ENCODE results near the gene CDKL4. TPM values are rescaled to one million over a fixed set of nuclear protein-coding genes. Genes with fewer than 3 reads are reported as not detected.
A peak's percentile ranks its signal among the peaks of the same experiment; 100 is the strongest.
"Not testable (repeated sequence)": the region's sequence is repeated elsewhere in the genome, so short reads cannot be mapped to it uniquely, and the experiment has no call there.

The CDKL4 gene
- total and polyA plus RNA-seq, 2 experiments from 2014 or later, result 0.22 TPM; not detected in 1

DNA sequence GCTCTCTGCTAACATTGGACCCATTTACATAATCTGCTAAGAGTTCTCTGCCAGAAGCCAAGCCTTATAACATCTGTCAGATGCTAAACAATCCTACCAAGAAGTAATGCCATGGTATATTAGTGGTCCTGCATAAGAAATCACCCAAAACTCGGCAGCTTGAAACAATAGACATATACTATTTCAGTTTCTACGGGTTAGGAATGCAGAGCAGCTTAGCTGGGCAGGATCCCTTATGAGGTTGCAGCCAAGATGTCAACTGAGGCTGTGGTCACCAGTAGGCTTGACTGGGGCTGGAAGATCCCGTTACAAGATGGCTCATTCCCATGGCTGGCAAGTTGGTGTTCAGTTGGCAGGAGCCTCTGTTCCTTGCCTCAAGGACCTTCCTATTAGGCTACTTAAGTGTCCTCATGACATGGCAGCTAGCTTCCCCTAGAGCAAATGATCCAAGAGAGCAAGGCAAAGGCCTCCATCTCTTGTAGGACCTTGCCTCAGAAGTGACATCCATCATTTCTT, 97.8 kb downstream of the CDKL4 start:
- TF ChIP-seq EZH2 (IDR thresholded peaks at IDR 0.05; ENCODE audit: insufficient read depth, poor library complexity, severe bottlenecking), result no peak
- TF ChIP-seq EZH2phosphoT487 (IDR thresholded peaks at IDR 0.05; ENCODE audit: insufficient read depth, low read depth), result no peak
- H3K4me3 ChIP-seq, result no peak overlapping the region
- WGBS, 2 experiments (ENCODE audit: low coverage in 1 of 2, low lambda C conversion rate in 2 of 2, missing lambda C conversion rate in 2 of 2), result 55 to 58% methylated on average over 3 of the region's 3 CpGs
- no peaks in the 10 kb centered on the region for H3K27me3 ChIP-seq (replicated peaks; ENCODE audit: insufficient read depth)
- no peak overlapping the region for H2AFZ ChIP-seq
- H4K20me1 ChIP-seq (ENCODE audit: insufficient read depth), result no peaks in the 10 kb centered on the region
- no peak for DNase-seq
- no peaks in the 10 kb centered on the region for H3K9me3 ChIP-seq (ENCODE audit: low read depth)
- H3K9me2 ChIP-seq (ENCODE audit: insufficient read depth), result no peaks in the 10 kb centered on the region
- no peak overlapping the region for H3K4me2 ChIP-seq (ENCODE audit: unreplicated experiment)
- in situ Hi-C loops (cut with MboI), result no loop called here
- no peaks in the 10 kb centered on the region for H3K79me2 ChIP-seq (ENCODE audit: insufficient read depth)
- no peaks in the 10 kb centered on the region for H3F3A ChIP-seq (ENCODE audit: insufficient read depth)
- H3K36me3 ChIP-seq (ENCODE audit: low read depth), result no peaks in the 10 kb centered on the region
- H3K4me1 ChIP-seq (ENCODE audit: insufficient read depth), result 0 out of 2 replicates have a peak, but pooled peaks cover 7% of the 10 kb centered on the region
- no peak overlapping the region for H3K27ac ChIP-seq
- no peak overlapping the region for H3K9ac ChIP-seq

DNA sequence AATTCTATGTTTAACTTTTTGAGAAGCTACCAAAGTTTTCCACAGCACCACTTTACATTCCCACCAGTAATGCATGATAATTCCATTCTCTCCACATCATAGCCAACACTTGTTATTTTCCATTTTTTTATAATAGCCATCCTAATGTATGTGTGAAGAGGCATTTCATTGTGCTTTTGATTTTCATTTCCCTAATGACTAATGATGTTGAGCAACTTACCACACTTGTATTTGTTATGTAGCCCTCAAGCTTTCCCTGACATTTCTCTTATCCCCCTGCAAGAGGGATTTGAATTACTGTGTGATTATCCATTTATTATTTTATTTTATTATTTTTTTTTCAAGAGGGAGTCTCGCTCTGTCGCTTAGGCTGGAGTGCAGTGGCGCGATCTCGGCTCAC, 99.4 kb downstream of the CDKL4 start:
- TF ChIP-seq EZH2 (IDR thresholded peaks at IDR 0.05; ENCODE audit: insufficient read depth, poor library complexity, severe bottlenecking), result no peak
- no peak for TF ChIP-seq EZH2phosphoT487 (IDR thresholded peaks at IDR 0.05; ENCODE audit: insufficient read depth, low read depth)
- H3K79me2 ChIP-seq (ENCODE audit: insufficient read depth), result no peaks in the 10 kb centered on the region
- no peaks in the 10 kb centered on the region for H3F3A ChIP-seq (ENCODE audit: insufficient read depth)
- in situ Hi-C loops (cut with MboI), result no loop called here
- no peaks in the 10 kb centered on the region for H4K20me1 ChIP-seq (ENCODE audit: insufficient read depth)
- H3K27ac ChIP-seq, result no peak overlapping the region
- WGBS, 2 experiments (ENCODE audit: low coverage in 1 of 2, low lambda C conversion rate in 2 of 2, missing lambda C conversion rate in 2 of 2), result 94 to 100% methylated on average over 5 of the region's 5 CpGs
- no peak overlapping the region for H2AFZ ChIP-seq
- H3K36me3 ChIP-seq (ENCODE audit: low read depth), result no peaks in the 10 kb centered on the region
- H3K4me1 ChIP-seq (ENCODE audit: insufficient read depth), result 0 out of 2 replicates have a peak, but pooled peaks cover 7% of the 10 kb centered on the region
- DNase-seq, result peak; percentile 3
- no peak overlapping the region for H3K4me3 ChIP-seq
- no peaks in the 10 kb centered on the region for H3K27me3 ChIP-seq (replicated peaks; ENCODE audit: insufficient read depth)
- no peak overlapping the region for H3K4me2 ChIP-seq (ENCODE audit: unreplicated experiment)
- no peaks in the 10 kb centered on the region for H3K9me2 ChIP-seq (ENCODE audit: insufficient read depth)
- H3K9me3 ChIP-seq (ENCODE audit: low read depth), result no peaks in the 10 kb centered on the region
- H3K9ac ChIP-seq, result no peak overlapping the region

DNA sequence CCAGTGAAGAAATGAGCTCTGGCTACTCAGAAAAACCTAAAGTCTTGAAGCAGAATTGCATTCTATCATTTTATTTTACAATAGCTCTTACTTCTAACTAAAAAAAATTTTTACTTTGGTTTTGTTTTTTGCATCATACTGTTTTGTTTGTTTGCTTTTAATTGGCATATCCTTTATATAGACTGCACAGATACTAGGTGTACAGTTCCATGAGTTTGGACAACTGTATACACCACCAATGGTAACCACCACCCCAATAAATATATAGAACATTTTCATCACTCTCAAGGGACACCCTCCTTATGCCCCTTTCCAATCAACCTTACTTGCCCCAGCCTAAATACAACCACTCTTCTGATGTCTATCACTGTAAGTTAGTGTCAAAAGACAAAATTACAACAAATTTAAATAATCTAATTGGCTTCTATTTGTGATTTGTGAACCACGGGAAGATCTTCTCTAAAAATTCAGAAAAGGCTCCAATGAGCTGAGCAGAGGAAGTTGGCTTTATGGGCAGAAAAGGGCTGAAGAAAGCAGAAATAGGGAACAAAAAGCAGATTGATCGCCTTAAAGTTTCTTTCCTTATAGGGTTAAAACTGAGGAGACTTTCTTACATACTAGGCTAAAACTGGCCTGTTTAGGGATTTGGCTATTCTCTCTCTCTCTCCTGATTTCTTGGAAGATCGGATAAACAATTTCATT, 100.7 kb downstream of the CDKL4 start:
- Histone ChIP-seq H3K36me3 (ENCODE audit: low read depth) (no peaks in the 10 kb centered on the region), H4K20me1 (ENCODE audit: insufficient read depth) (no peaks in the 10 kb centered on the region), H3K4me2 (ENCODE audit: unreplicated experiment) (no peak overlapping the region), H3K27me3 (replicated peaks; ENCODE audit: insufficient read depth) (no peaks in the 10 kb centered on the region), H3K4me3 (no peak overlapping the region), H3K9ac (no peak overlapping the region), H3K9me3 (ENCODE audit: low read depth) (no peaks in the 10 kb centered on the region), H3K27ac (no peak overlapping the region), H2AFZ (no peak overlapping the region), H3K4me1 (ENCODE audit: insufficient read depth) (0 out of 2 replicates have a peak, but pooled peaks cover 7% of the 10 kb centered on the region), H3K79me2 (ENCODE audit: insufficient read depth) (no peaks in the 10 kb centered on the region), H3K9me2 (ENCODE audit: insufficient read depth) (no peaks in the 10 kb centered on the region), H3F3A (ENCODE audit: insufficient read depth) (no peaks in the 10 kb centered on the region)
- in situ Hi-C loops (cut with MboI), result no loop called here
- DNase-seq, result no peak
- TF ChIP-seq EZH2phosphoT487 (IDR thresholded peaks at IDR 0.05; ENCODE audit: insufficient read depth, low read depth), result no peak
- TF ChIP-seq EZH2 (IDR thresholded peaks at IDR 0.05; ENCODE audit: insufficient read depth, poor library complexity, severe bottlenecking), result no peak
- 77 to 78% methylated on average over 3 of the region's 3 CpGs for WGBS, 2 experiments (ENCODE audit: low coverage in 1 of 2, low lambda C conversion rate in 2 of 2, missing lambda C conversion rate in 2 of 2)

DNA sequence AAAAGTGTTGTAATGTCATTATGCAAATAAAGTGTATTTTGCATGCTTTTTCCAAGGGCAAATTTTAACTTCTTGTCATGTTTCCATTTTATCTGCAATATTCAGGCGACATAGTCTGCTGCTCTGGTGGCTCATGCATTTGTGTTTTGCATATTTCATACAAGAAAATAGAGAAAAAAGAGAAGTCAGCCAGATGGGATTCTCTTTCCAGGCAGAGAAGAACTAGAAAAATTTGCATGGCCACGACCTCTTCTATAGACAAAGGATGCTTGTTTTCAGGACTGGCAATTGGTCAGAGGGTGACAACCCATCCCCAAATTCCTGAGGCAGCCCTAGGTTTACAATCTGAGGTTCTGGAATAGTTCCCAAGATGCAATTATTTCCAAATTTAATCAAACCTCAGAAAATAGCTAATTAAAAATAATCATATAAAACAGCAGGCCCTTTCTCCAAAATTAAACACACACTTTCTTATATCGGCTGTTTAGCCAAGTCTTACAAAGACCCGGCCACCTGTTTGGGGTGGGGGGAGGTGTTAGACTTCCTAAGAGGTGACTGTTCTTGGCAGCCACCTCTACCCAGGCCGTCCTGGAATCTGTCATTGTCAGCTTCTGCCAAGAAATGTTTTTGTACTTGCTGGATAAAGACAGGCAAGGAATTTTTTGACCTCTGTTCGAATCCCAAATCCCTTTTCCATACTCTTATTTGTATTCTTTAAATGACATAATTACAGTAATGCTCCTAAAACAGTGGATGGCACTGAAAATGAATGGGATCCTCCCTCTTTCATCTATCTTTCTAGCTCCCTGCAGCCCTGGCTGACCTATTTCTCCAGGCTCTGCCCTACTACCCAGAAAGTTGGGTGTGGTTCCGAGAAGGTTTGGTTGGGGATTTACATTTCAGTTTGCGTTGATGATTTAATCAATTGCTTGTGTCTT, 102.2 kb downstream of the CDKL4 start:
- H2AFZ ChIP-seq, result peak overlapping the region; percentile 36; the same call in 1 of the 2 replicates
- in situ Hi-C loops (cut with MboI), result no loop called here
- H3K79me2 ChIP-seq (ENCODE audit: insufficient read depth), result no peaks in the 10 kb centered on the region
- DNase-seq, result peak; percentile 29
- no peak overlapping the region for H3K4me3 ChIP-seq
- no peaks in the 10 kb centered on the region for H3F3A ChIP-seq (ENCODE audit: insufficient read depth)
- no peak overlapping the region for H3K27ac ChIP-seq
- no peaks in the 10 kb centered on the region for H3K36me3 ChIP-seq (ENCODE audit: low read depth)
- WGBS, 2 experiments (ENCODE audit: low coverage in 1 of 2, low lambda C conversion rate in 2 of 2, missing lambda C conversion rate in 2 of 2), result 24 to 29% methylated on average over 8 of the region's 8 CpGs
- H3K4me1 ChIP-seq (ENCODE audit: insufficient read depth), result 0 out of 2 replicates have a peak, but pooled peaks cover 7% of the 10 kb centered on the region
- H3K9ac ChIP-seq, result no peak overlapping the region
- no peak for TF ChIP-seq EZH2 (IDR thresholded peaks at IDR 0.05; ENCODE audit: insufficient read depth, poor library complexity, severe bottlenecking)
- TF ChIP-seq EZH2phosphoT487 (IDR thresholded peaks at IDR 0.05; ENCODE audit: insufficient read depth, low read depth), result no peak
- no peaks in the 10 kb centered on the region for H3K27me3 ChIP-seq (replicated peaks; ENCODE audit: insufficient read depth)
- H3K9me2 ChIP-seq (ENCODE audit: insufficient read depth), result no peaks in the 10 kb centered on the region
- H3K4me2 ChIP-seq (ENCODE audit: unreplicated experiment), result no peak overlapping the region
- no peaks in the 10 kb centered on the region for H4K20me1 ChIP-seq (ENCODE audit: insufficient read depth)
- no peaks in the 10 kb centered on the region for H3K9me3 ChIP-seq (ENCODE audit: low read depth)

DNA sequence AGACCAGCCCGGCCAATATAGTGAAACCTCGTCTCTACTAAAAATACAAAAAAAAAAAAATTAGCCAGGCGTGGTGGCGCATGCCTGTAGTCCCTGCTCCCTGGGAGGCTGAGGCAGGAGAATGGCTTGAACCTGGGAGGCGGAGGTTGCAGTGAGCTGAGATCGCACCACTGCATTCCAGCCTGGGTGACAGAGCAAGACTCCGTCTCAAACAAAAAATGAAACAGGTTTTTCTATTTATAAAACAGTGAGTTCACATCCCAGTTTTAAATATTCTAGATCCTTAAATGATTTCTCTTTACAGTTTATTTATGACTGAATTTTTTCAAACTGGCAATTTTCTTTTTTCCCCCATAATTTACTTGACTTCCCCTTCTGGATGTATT, 102.8 kb downstream of the CDKL4 start:
- H3K4me1 ChIP-seq (ENCODE audit: insufficient read depth); DNase-seq; H3K27ac ChIP-seq; H3K27me3 ChIP-seq (replicated peaks; ENCODE audit: insufficient read depth); H3K9ac ChIP-seq; H3K79me2 ChIP-seq (ENCODE audit: insufficient read depth); H3K9me2 ChIP-seq (ENCODE audit: insufficient read depth); H2AFZ ChIP-seq; H3K9me3 ChIP-seq (ENCODE audit: low read depth); in situ Hi-C loops (cut with MboI); H3K4me3 ChIP-seq; H3K4me2 ChIP-seq (ENCODE audit: unreplicated experiment); H3K36me3 ChIP-seq (ENCODE audit: low read depth); H3F3A ChIP-seq (ENCODE audit: insufficient read depth); H4K20me1 ChIP-seq (ENCODE audit: insufficient read depth): not testable (repeated sequence)
- WGBS, 2 experiments (ENCODE audit: low coverage in 1 of 2, low lambda C conversion rate in 2 of 2, missing lambda C conversion rate in 2 of 2), result 80 to 83% methylated on average over 7 of the region's 7 CpGs

Data from GM23248 (cell line).